M059J (cell line): ENCODE data around the gene RPS6KA2. TPM values are rescaled to one million over a fixed set of nuclear protein-coding genes. Genes with fewer than 3 reads are reported as not detected.

Source experiments
- DNase-seq: peaks from one replicate; pipeline ENCODE4 v3.0.0-alpha.2; 2012; ENCODE audit warnings: low read depth
- total RNA-seq: library from RNA; depleted of rRNA; stranded (reverse); fragments of >200 nt; shearing (Covaris generic); gene quantifications from 2 replicates; pipeline ENCODE4 v1.2.3, GENCODE V29; 2014

Gene RPS6KA2
- total RNA-seq, 1 experiment from 2014 or later: 1.9 TPM

GRCh38 chr6:166503167-166503744, 123.8 kb downstream of the RPS6KA2 start:
- DNase-seq: no peak

- no peak for DNase-seq
Observed at GRCh38 chr6:166502453-166502852, 124.6 kb downstream of the RPS6KA2 start.

GRCh38 chr6:166501246-166501645, 125.8 kb downstream of the RPS6KA2 start:
- DNase-seq: no peak

- no peak for DNase-seq
Observed at GRCh38 chr6:166500246-166500645, 126.8 kb downstream of the RPS6KA2 start.

GRCh38 chr6:166499350-166500163, 127.5 kb downstream of the RPS6KA2 start:
- DNase-seq: no peak

- DNase-seq: no peak
Observed at GRCh38 chr6:166498661-166499349, 128.2 kb downstream of the RPS6KA2 start.

GRCh38 chr6:166498228-166498627, 128.8 kb downstream of the RPS6KA2 start:
- DNase-seq: no peak

- DNase-seq: peak; percentile 82
Observed at GRCh38 chr6:166497087-166497899, 129.8 kb downstream of the RPS6KA2 start.

GRCh38 chr6:166496460-166496859, 130.6 kb downstream of the RPS6KA2 start:
- no peak for DNase-seq

GRCh38 chr6:166495487-166496314, 131.3 kb downstream of the RPS6KA2 start:
- no peak for DNase-seq

GRCh38 chr6:166494757-166495486, 132.1 kb downstream of the RPS6KA2 start:
- DNase-seq: no peak

- DNase-seq: no peak
Observed at GRCh38 chr6:166494101-166494441, 133.0 kb downstream of the RPS6KA2 start.

- no peak for DNase-seq
Observed at GRCh38 chr6:166493427-166494100, 133.5 kb downstream of the RPS6KA2 start.

- DNase-seq: no peak
Observed at GRCh38 chr6:166492092-166492741, 134.8 kb downstream of the RPS6KA2 start.

- peak; percentile 71 for DNase-seq
Observed at GRCh38 chr6:166490671-166491500, 136.2 kb downstream of the RPS6KA2 start.

GRCh38 chr6:166489301-166490155, 137.5 kb downstream of the RPS6KA2 start:
- no peak for DNase-seq

GRCh38 chr6:166488701-166489100, 138.3 kb downstream of the RPS6KA2 start:
- DNase-seq: no peak
